Measurements from ENCODE around the gene DIAPH2. TPM values are rescaled to one million over a fixed set of nuclear protein-coding genes. Genes with fewer than 3 reads are reported as not detected.

Gene DIAPH2
- total RNA-seq, 2 donors from 2014 or later: 42.4 to 66.0 TPM

DNA sequence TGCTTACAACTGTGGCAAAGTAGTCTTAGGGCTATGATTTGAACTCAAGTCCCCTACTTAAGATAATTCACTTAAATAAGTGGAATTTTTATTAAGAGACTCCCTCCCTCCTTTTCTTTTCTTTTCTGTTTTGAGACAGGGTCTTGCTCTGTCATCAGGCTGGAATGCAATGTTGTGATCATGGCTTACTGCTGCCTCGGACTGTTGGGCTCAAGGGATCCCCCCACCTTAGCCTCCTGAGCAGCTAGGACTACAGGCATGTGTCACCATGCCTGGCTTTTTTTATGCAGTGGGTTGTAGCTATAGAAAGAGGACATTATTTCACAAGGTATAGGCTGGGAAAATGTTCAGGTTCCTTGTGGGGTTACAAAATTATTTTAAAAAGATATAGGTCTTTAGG is 19.2 kb downstream of the DIAPH2 start:
- DNase-seq (ENCODE audit: low spot score): no peak
- peak overlapping the region in 1 of 2 donors; percentile 41 for H3K27ac ChIP-seq
- no peaks in the 10 kb centered on the region for H3K9me3 ChIP-seq
- H3K4me1 ChIP-seq (ENCODE audit: control insufficient read depth in 1 of 2, low read depth in 2 of 2): peaks cover 5 to 11% of the 10 kb centered on the region in 2 donors
- H3K4me3 ChIP-seq: no peak overlapping the region
- TF ChIP-seq, protein P1, sequence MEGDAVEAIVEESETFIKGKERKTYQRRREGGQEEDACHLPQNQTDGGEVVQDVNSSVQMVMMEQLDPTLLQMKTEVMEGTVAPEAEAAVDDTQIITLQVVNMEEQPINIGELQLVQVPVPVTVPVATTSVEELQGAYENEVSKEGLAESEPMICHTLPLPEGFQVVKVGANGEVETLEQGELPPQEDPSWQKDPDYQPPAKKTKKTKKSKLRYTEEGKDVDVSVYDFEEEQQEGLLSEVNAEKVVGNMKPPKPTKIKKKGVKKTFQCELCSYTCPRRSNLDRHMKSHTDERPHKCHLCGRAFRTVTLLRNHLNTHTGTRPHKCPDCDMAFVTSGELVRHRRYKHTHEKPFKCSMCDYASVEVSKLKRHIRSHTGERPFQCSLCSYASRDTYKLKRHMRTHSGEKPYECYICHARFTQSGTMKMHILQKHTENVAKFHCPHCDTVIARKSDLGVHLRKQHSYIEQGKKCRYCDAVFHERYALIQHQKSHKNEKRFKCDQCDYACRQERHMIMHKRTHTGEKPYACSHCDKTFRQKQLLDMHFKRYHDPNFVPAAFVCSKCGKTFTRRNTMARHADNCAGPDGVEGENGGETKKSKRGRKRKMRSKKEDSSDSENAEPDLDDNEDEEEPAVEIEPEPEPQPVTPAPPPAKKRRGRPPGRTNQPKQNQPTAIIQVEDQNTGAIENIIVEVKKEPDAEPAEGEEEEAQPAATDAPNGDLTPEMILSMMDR (IDR thresholded peaks at IDR 0.05): no peak
- ATAC-seq (ENCODE audit: insufficient number of reproducible peaks, low FRiP score, low read depth): no peak
- H3K27me3 ChIP-seq (replicated peaks; ENCODE audit: insufficient read depth): no peaks in the 10 kb centered on the region
- H3K36me3 ChIP-seq: no peaks in the 10 kb centered on the region

GRCh38 chrX:96704629-96705028 is 20.0 kb downstream of the DIAPH2 start:
- H3K4me3 ChIP-seq: no peak overlapping the region
- TF ChIP-seq, protein P1 (IDR thresholded peaks at IDR 0.05): no peak
- ATAC-seq (ENCODE audit: insufficient number of reproducible peaks, low FRiP score, low read depth) (peak; percentile 73), DNase-seq (ENCODE audit: low spot score) (no peak)
- H3K27ac ChIP-seq: peak overlapping the region in 1 of 2 donors; percentile 41
- no peaks in the 10 kb centered on the region for H3K9me3 ChIP-seq
- H3K4me1 ChIP-seq (ENCODE audit: control insufficient read depth in 1 of 2, low read depth in 2 of 2): peaks cover 5 to 11% of the 10 kb centered on the region in 2 donors
- no peaks in the 10 kb centered on the region for H3K36me3 ChIP-seq
- H3K27me3 ChIP-seq (replicated peaks; ENCODE audit: insufficient read depth): no peaks in the 10 kb centered on the region

DNA sequence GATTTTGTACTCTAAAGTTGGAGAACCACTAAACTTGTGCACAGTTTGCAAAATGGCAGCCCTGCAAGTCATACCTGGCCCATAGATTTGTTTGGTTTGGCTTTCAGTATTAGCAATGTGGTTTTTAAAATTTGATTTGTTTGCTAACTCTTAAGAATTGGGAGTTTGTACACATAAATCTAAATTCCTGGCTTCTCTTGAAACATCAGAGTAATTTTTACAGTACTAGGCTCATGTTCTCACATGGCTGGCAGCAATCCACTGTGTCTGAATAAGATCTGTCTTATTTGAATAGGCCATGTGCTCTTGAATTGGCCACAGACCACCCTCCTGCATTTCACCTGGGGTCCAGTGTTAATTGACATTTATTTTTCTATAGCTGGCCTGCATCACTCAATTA is 21.3 kb downstream of the DIAPH2 start:
- TF ChIP-seq, protein P1 (IDR thresholded peaks at IDR 0.05): no peak
- Histone ChIP-seq H3K9me3 (no peaks in the 10 kb centered on the region), H3K27ac (no peak overlapping the region), H3K36me3 (no peaks in the 10 kb centered on the region), H3K4me3 (no peak overlapping the region), H3K4me1 (ENCODE audit: control insufficient read depth in 1 of 2, low read depth in 2 of 2) (peaks cover 5 to 11% of the 10 kb centered on the region in 2 donors), H3K27me3 (replicated peaks; ENCODE audit: insufficient read depth) (no peaks in the 10 kb centered on the region)
- ATAC-seq (ENCODE audit: insufficient number of reproducible peaks, low FRiP score, low read depth) (no peak), DNase-seq (ENCODE audit: low spot score) (no peak)

DNA sequence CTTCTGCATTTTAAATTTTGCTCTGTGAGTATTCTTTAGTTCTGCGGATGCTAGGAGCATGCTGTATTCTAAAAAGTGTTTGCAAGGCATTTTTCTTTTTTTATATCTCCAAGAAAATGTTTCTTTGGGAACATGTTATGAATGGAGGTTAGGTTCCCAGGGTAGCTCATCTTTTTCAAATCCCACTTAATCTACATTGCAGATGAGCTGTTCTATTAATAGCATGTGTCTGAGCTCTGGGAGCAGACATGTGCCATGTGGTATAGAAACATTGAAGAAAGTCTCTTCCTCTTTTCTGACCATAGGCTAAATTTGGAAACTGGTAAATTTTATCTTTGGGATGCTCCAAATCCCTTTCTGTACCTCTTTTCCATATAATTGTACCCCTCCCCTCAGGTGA is 23.2 kb downstream of the DIAPH2 start:
- no peak for ATAC-seq (ENCODE audit: insufficient number of reproducible peaks, low FRiP score, low read depth)
- Histone ChIP-seq H3K4me1 (ENCODE audit: control insufficient read depth in 1 of 2, low read depth in 2 of 2) (peaks cover 5 to 11% of the 10 kb centered on the region in 2 donors), H3K27ac (no peak overlapping the region), H3K36me3 (no peaks in the 10 kb centered on the region), H3K4me3 (no peak overlapping the region), H3K9me3 (no peaks in the 10 kb centered on the region), H3K27me3 (replicated peaks; ENCODE audit: insufficient read depth) (no peaks in the 10 kb centered on the region)
- TF ChIP-seq, protein P1 (IDR thresholded peaks at IDR 0.05): no peak
- no peak for DNase-seq (ENCODE audit: low spot score)

- Histone ChIP-seq H3K27me3 (replicated peaks; ENCODE audit: insufficient read depth) (no peaks in the 10 kb centered on the region), H3K36me3 (no peaks in the 10 kb centered on the region), H3K4me3 (no peak overlapping the region), H3K9me3 (no peaks in the 10 kb centered on the region), H3K4me1 (ENCODE audit: control insufficient read depth in 1 of 2, low read depth in 2 of 2) (no peaks in the 10 kb centered on the region), H3K27ac (no peak overlapping the region)
- ATAC-seq (ENCODE audit: insufficient number of reproducible peaks, low FRiP score, low read depth): no peak
- TF ChIP-seq, protein P1 (IDR thresholded peaks at IDR 0.05): no peak
- DNase-seq (ENCODE audit: low spot score): no peak
Observed at GRCh38 chrX:96710031-96710430, 25.4 kb downstream of the DIAPH2 start.
